Measurements from ENCODE around the gene SPAG5. TPM values are rescaled to one million over a fixed set of nuclear protein-coding genes. Genes with fewer than 3 reads are reported as not detected.

Gene SPAG5
- total RNA-seq, 4 donors from 2014 or later = 8.9 to 21.5 (median 13.6) TPM

DNA sequence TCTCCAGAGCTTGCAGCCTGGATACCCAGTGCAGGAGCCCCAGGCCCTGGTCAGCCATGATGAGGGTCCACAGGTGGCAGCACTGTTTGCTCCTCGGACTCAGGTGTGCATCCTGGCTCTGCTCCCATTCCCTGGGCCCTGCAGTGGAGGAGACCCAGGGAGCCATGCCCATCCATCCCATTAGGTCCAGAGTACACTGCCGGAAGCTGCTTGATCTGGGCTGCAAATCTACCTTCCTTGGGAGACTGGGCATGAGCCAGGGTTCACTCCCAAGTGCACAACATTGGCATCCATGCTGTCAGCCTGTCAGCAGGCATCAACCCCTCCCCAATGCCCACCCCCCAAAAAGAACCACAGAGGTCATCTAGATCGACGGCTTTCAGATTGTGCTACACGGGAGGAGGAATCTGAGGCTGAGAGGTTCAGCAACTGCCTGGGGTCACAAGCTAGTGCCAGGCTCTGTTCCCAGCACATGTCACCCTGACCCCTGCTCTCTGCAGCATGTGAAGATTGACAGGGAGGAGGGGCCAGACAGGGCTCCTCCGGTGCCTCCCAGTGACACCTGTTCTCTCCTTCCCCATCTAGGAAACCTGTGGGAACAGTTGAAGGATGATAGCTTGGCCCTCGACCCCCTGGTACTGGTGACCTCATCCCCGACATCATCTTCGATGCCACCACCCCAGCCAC is 62.1 kb downstream of the SPAG5 start:
- no peaks in the 10 kb centered on the region for H3K36me3 ChIP-seq
- intact Hi-C loops (cut with DNase I; ENCODE audit: low total_unique reads) (no loop called here), in situ Hi-C loops (cut with MboI; ENCODE audit: low pct_ligation_motif_present in 1 of 4, low pct_unique_long_range_greater_than_20kb in 1 of 4, low sequenced_read_pairs in 3 of 4) (no loop called here)
- DNase-seq = peak; percentile 28
- TF ChIP-seq POLR2AphosphoS5 (IDR thresholded peaks at IDR 0.05) = no peak
- 30% methylated on average over 9 of the region's 9 CpGs; no CpG with 5 or more reads in 1 of the 2 donors for WGBS, 2 donors (ENCODE audit: low coverage in 1 of 2)
- no peak overlapping the region for H3K27ac ChIP-seq
- H3K4me3 ChIP-seq = no peak overlapping the region
- no peaks in the 10 kb centered on the region for H3K27me3 ChIP-seq
- no peaks in the 10 kb centered on the region for H3K9me3 ChIP-seq
- peaks cover 3 to 18% (median 8%) of the 10 kb centered on the region in 4 donors for H3K4me1 ChIP-seq

- intact Hi-C loops (cut with DNase I; ENCODE audit: low total_unique reads) = no loop called here
- TF ChIP-seq, protein P1, sequence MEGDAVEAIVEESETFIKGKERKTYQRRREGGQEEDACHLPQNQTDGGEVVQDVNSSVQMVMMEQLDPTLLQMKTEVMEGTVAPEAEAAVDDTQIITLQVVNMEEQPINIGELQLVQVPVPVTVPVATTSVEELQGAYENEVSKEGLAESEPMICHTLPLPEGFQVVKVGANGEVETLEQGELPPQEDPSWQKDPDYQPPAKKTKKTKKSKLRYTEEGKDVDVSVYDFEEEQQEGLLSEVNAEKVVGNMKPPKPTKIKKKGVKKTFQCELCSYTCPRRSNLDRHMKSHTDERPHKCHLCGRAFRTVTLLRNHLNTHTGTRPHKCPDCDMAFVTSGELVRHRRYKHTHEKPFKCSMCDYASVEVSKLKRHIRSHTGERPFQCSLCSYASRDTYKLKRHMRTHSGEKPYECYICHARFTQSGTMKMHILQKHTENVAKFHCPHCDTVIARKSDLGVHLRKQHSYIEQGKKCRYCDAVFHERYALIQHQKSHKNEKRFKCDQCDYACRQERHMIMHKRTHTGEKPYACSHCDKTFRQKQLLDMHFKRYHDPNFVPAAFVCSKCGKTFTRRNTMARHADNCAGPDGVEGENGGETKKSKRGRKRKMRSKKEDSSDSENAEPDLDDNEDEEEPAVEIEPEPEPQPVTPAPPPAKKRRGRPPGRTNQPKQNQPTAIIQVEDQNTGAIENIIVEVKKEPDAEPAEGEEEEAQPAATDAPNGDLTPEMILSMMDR (IDR thresholded peaks at IDR 0.05) = no peak
- TF ChIP-seq POLR2A (IDR thresholded peaks at IDR 0.05) (no peak), EP300 (IDR thresholded peaks at IDR 0.05; ENCODE audit: low read depth) (no peak), POLR2AphosphoS5 (IDR thresholded peaks at IDR 0.05) (no peak)
- in situ Hi-C loops (cut with MboI; ENCODE audit: low pct_ligation_motif_present in 1 of 4, low pct_unique_long_range_greater_than_20kb in 1 of 4, low sequenced_read_pairs in 3 of 4) = loop anchor here in 1 of 4 donors (5.0 kb wide), 1 partner anchor 38 kb away; no protein-coding TSS in a partner anchor
Observed at GRCh38 chr17:28534740-28535375, 64.0 kb downstream of the SPAG5 start.

GRCh38 chr17:28533091-28533807 is 65.6 kb downstream of the SPAG5 start:
- H3K4me3 ChIP-seq = no peak overlapping the region
- 54% methylated on average over 15 of the region's 16 CpGs; no CpG with 5 or more reads in 1 of the 2 donors for WGBS, 2 donors (ENCODE audit: low coverage in 1 of 2)
- in situ Hi-C loops (cut with MboI; ENCODE audit: low pct_ligation_motif_present in 1 of 4, low pct_unique_long_range_greater_than_20kb in 1 of 4, low sequenced_read_pairs in 3 of 4) (loop anchor here in 1 of 4 donors (5.0 kb wide), 1 partner anchor 36 kb away; no protein-coding TSS in a partner anchor), intact Hi-C loops (cut with DNase I; ENCODE audit: low total_unique reads) (no loop called here)
- TF ChIP-seq POLR2AphosphoS5 (IDR thresholded peaks at IDR 0.05) (no peak), POLR2A (IDR thresholded peaks at IDR 0.05) (no peak), EP300 (IDR thresholded peaks at IDR 0.05; ENCODE audit: low read depth) (no peak)
- TF ChIP-seq, protein P1 (IDR thresholded peaks at IDR 0.05) = no peak
- H3K27me3 ChIP-seq = no peaks in the 10 kb centered on the region
- peak; percentile 52 for DNase-seq
- H3K36me3 ChIP-seq = no peaks in the 10 kb centered on the region
- H3K4me1 ChIP-seq = peaks cover 3 to 27% (median 9%) of the 10 kb centered on the region in 4 donors
- no peaks in the 10 kb centered on the region for H3K9me3 ChIP-seq
- no peak overlapping the region for H3K27ac ChIP-seq

More at GRCh38 chr17:28534740-28535375, 64.0 kb downstream of the SPAG5 start:
- Histone ChIP-seq H3K4me3 (no peak overlapping the region), H3K36me3 (no peaks in the 10 kb centered on the region), H3K9me3 (no peaks in the 10 kb centered on the region), H3K4me1 (peaks cover 3 to 18% (median 8%) of the 10 kb centered on the region in 4 donors), H3K27ac (no peak overlapping the region), H3K27me3 (no peaks in the 10 kb centered on the region)
- 87% methylated on average over 11 of the region's 11 CpGs; no CpG with 5 or more reads in 1 of the 2 donors for WGBS, 2 donors (ENCODE audit: low coverage in 1 of 2)
- no peak for DNase-seq

GRCh38 chr17:28532050-28532960 is 66.5 kb downstream of the SPAG5 start:
- no peaks in the 10 kb centered on the region for H3K27me3 ChIP-seq
- no peak for TF ChIP-seq EP300 (IDR thresholded peaks at IDR 0.05; ENCODE audit: low read depth)
- no peak for TF ChIP-seq POLR2AphosphoS5 (IDR thresholded peaks at IDR 0.05)
- TF ChIP-seq POLR2A (IDR thresholded peaks at IDR 0.05) = no peak
- TF ChIP-seq, protein P1 (IDR thresholded peaks at IDR 0.05) = no peak
- no peak for DNase-seq
- in situ Hi-C loops (cut with MboI; ENCODE audit: low pct_ligation_motif_present in 1 of 4, low pct_unique_long_range_greater_than_20kb in 1 of 4, low sequenced_read_pairs in 3 of 4) = loop anchor here in 1 of 4 donors (5.0 kb wide), 1 partner anchor 35 kb away; no protein-coding TSS in a partner anchor
- no peaks in the 10 kb centered on the region for H3K9me3 ChIP-seq
- intact Hi-C loops (cut with DNase I; ENCODE audit: low total_unique reads) = no loop called here
- WGBS, 2 donors (ENCODE audit: low coverage in 1 of 2) = 71 to 86% methylated on average over 1 to 4 of the region's 7 CpGs
- H3K27ac ChIP-seq = no peak overlapping the region
- peaks cover 3 to 36% (median 13%) of the 10 kb centered on the region in 4 donors for H3K4me1 ChIP-seq
- no peaks in the 10 kb centered on the region for H3K36me3 ChIP-seq
- no peak overlapping the region for H3K4me3 ChIP-seq
